ENCODE results near the gene SLCO4A1. TPM values are rescaled to one million over a fixed set of nuclear protein-coding genes. Genes with fewer than 3 reads are reported as not detected.

SLCO4A1 gene
- total RNA-seq, 2 donors from 2014 or later: 2.6 to 6.2 TPM

GRCh38 chr20:62686869-62687830, 44.8 kb downstream of the SLCO4A1 start:
- DNase-seq: no peak

GRCh38 chr20:62688083-62688482, 45.8 kb downstream of the SLCO4A1 start:
- Histone ChIP-seq H3K9me3 (no peaks in the 10 kb centered on the region), H3K27ac (no peak overlapping the region), H3K4me3 (no peak overlapping the region), H3K4me1 (peaks cover 8% of the 10 kb centered on the region), H3K36me3 (replicated peaks in 1 of 2; ENCODE audit: insufficient read depth in 1 of 2, low read depth in 2 of 2) (no peaks in the 10 kb centered on the region), H3K27me3 (no peaks in the 10 kb centered on the region)
- ATAC-seq (no peak), DNase-seq (no peak)
- no peak for TF ChIP-seq CTCF (IDR thresholded peaks at IDR 0.05)
- no peak for TF ChIP-seq POLR2A (IDR thresholded peaks at IDR 0.05)
- intact Hi-C loops (cut with DNase I): no loop called here
- WGBS, 2 donors: 80 to 86% methylated on average over 6 to 11 of the region's 11 CpGs

More at GRCh38 chr20:62686869-62687830, 44.8 kb downstream of the SLCO4A1 start:
- Histone ChIP-seq H3K27ac (no peak overlapping the region), H3K4me3 (no peak overlapping the region), H3K9me3 (no peaks in the 10 kb centered on the region), H3K27me3 (no peaks in the 10 kb centered on the region), H3K36me3 (replicated peaks in 1 of 2; ENCODE audit: insufficient read depth in 1 of 2, low read depth in 2 of 2) (no peaks in the 10 kb centered on the region), H3K4me1 (peaks cover 8% of the 10 kb centered on the region)
- ATAC-seq: no peak
- 56 to 79% methylated on average over 9 to 37 of the region's 37 CpGs for WGBS, 2 donors
- TF ChIP-seq POLR2A (IDR thresholded peaks at IDR 0.05) (no peak), CTCF (IDR thresholded peaks at IDR 0.05) (no peak)
- intact Hi-C loops (cut with DNase I): no loop called here

- ATAC-seq (no peak), DNase-seq (no peak)
- H3K4me3 ChIP-seq: no peak overlapping the region
- H3K27ac ChIP-seq: no peak overlapping the region
- intact Hi-C loops (cut with DNase I): no loop called here
- 68 to 77% methylated on average over 28 to 29 of the region's 29 CpGs for WGBS, 2 donors
- H3K9me3 ChIP-seq: no peaks in the 10 kb centered on the region
- no peak for TF ChIP-seq POLR2A (IDR thresholded peaks at IDR 0.05)
- no peak for TF ChIP-seq CTCF (IDR thresholded peaks at IDR 0.05)
- H3K27me3 ChIP-seq: no peaks in the 10 kb centered on the region
- H3K36me3 ChIP-seq (replicated peaks in 1 of 2; ENCODE audit: insufficient read depth in 1 of 2, low read depth in 2 of 2): no peaks in the 10 kb centered on the region
- H3K4me1 ChIP-seq: peaks cover 8% of the 10 kb centered on the region
Measured at GRCh38 chr20:62688855-62689460, 46.7 kb downstream of the SLCO4A1 start.

- Histone ChIP-seq H3K36me3 (replicated peaks in 1 of 2; ENCODE audit: insufficient read depth in 1 of 2, low read depth in 2 of 2) (no peaks in the 10 kb centered on the region), H3K4me1 (peaks cover 8% of the 10 kb centered on the region), H3K27ac (no peak overlapping the region), H3K4me3 (no peak overlapping the region), H3K27me3 (no peaks in the 10 kb centered on the region), H3K9me3 (no peaks in the 10 kb centered on the region)
- WGBS, 2 donors: 72% methylated on average over 17 of the region's 17 CpGs; no CpG with 5 or more reads in 1 of the 2 donors
- ATAC-seq (no peak), DNase-seq (no peak)
- TF ChIP-seq POLR2A (IDR thresholded peaks at IDR 0.05): no peak
- no peak for TF ChIP-seq CTCF (IDR thresholded peaks at IDR 0.05)
- intact Hi-C loops (cut with DNase I): no loop called here
Measured at GRCh38 chr20:62689861-62690260, 47.6 kb downstream of the SLCO4A1 start.
